WTC11 (cell line): ENCODE measurements around the gene NUP85. TPM values are rescaled to one million over a fixed set of nuclear protein-coding genes. Genes with fewer than 3 reads are reported as not detected.
"Not testable (repeated sequence)": the region's sequence is repeated elsewhere in the genome, so short reads cannot be mapped to it uniquely, and the experiment has no call there.

Experiments used
- ATAC-seq: fragments of 200-7000 bp; cut with Tn5 transposase; 2 replicates; pipeline ENCODE4 v1.10.0; 2021; ENCODE audit warnings: mild to moderate bottlenecking, moderate library complexity
- CTCF ChIA-PET: fragments of 300-600 bp; sonication (Branson Sonifier 250); formaldehyde crosslinking; loops from one replicate; lab custom pipeline; 2021; ENCODE audit warnings: antibody characterized with exemption; lab: Charles Lee
- POLR2A ChIA-PET: fragments of 350-600 bp; sonication (Branson Sonifier 250); formaldehyde crosslinking; loops from one replicate; lab custom pipeline; 2021; ENCODE audit warnings: antibody characterized with exemption; lab: Charles Lee
- DNase-seq: peaks from one replicate; pipeline ENCODE4 v3.0.0; 2021; ENCODE audit warnings: low spot score
- H3K27ac Mint-ChIP-seq: 2 replicates; pipeline ENCODE4 v1.8.0; 2021; ENCODE audit warnings: mixed read lengths
- H3K27me3 Mint-ChIP-seq: 2 replicates; pipeline ENCODE4 v1.8.0; 2021; ENCODE audit warnings: low read depth, mild to moderate bottlenecking, moderate library complexity, mixed read lengths
- H3K36me3 Mint-ChIP-seq: 2 replicates; pipeline ENCODE4 v1.8.0; 2021; ENCODE audit warnings: mixed read lengths
- H3K4me1 Mint-ChIP-seq: 2 replicates; pipeline ENCODE4 v1.8.0; 2022; ENCODE audit warnings: mixed read lengths
- H3K4me3 Mint-ChIP-seq: 2 replicates; pipeline ENCODE4 v1.8.0; 2021; ENCODE audit warnings: mild to moderate bottlenecking, moderate library complexity, mixed read lengths
- H3K9me3 Mint-ChIP-seq: 2 replicates; pipeline ENCODE4 v1.8.0; 2021; ENCODE audit warnings: mixed read lengths
- CBFB ChIP-seq: sonication (generic); formaldehyde crosslinking; IDR thresholded peaks from 2 replicates; pipeline ENCODE4 v1.8.1; 2022; ENCODE audit warnings: mild to moderate bottlenecking, low read depth, missing genetic modification reagents
- EMX1 ChIP-seq: fragments of 250-450 bp; sonication (Bioruptor Pico); IDR thresholded peaks from 2 replicates; pipeline ENCODE4 v1.8.0; 2021; ENCODE audit warnings: mild to moderate bottlenecking
- HMGA2 ChIP-seq: fragments of 250-450 bp; sonication (Bioruptor Pico); IDR thresholded peaks from 2 replicates; pipeline ENCODE4 v1.4.0; 2021; ENCODE audit warnings: mild to moderate bottlenecking, moderate library complexity
- MAX ChIP-seq: sonication (generic); formaldehyde crosslinking; IDR thresholded peaks from 2 replicates; pipeline ENCODE4 v1.8.0; 2022; ENCODE audit warnings: mild to moderate bottlenecking, missing genetic modification reagents
- MYBL2 ChIP-seq: sonication (generic); formaldehyde crosslinking; IDR thresholded peaks from 2 replicates; pipeline ENCODE4 v1.8.1; 2023; ENCODE audit warnings: mild to moderate bottlenecking, moderate library complexity, missing genetic modification reagents
- NR2C2 ChIP-seq: sonication (generic); formaldehyde crosslinking; IDR thresholded peaks from 2 replicates; pipeline ENCODE4 v1.8.0; 2022; ENCODE audit warnings: mild to moderate bottlenecking, missing genetic modification reagents
- OVOL2 ChIP-seq: fragments of 250-450 bp; sonication (Bioruptor Pico); IDR thresholded peaks from 2 replicates; pipeline ENCODE4 v1.9.0; 2021; ENCODE audit warnings: mild to moderate bottlenecking, borderline replicate concordance
- SMAD3 ChIP-seq: sonication (generic); formaldehyde crosslinking; IDR thresholded peaks from 2 replicates; pipeline ENCODE4 v1.8.0; 2022; ENCODE audit warnings: missing genetic modification reagents, mild to moderate bottlenecking, borderline replicate concordance
- SP1 ChIP-seq: sonication (generic); formaldehyde crosslinking; conservative IDR thresholded peaks from 2 replicates; pipeline ENCODE4 v1.8.1; 2022; ENCODE audit warnings: missing genetic modification reagents
- TCF7 ChIP-seq: sonication (generic); formaldehyde crosslinking; IDR thresholded peaks from 2 replicates; pipeline ENCODE4 v1.8.0; 2022; ENCODE audit warnings: mild to moderate bottlenecking, low read depth, missing genetic modification reagents, moderate library complexity
- ZNF121 ChIP-seq: sonication (generic); formaldehyde crosslinking; IDR thresholded peaks from 2 replicates; pipeline ENCODE4 v1.8.0; 2023; ENCODE audit warnings: missing genetic modification reagents
- ZNF138 ChIP-seq: sonication (generic); formaldehyde crosslinking; conservative IDR thresholded peaks from 2 replicates; pipeline ENCODE4 v1.8.1; 2022; ENCODE audit warnings: mild to moderate bottlenecking, moderate library complexity, missing genetic modification reagents
- ZNF219 ChIP-seq: sonication (generic); formaldehyde crosslinking; IDR thresholded peaks from 2 replicates; pipeline ENCODE4 v1.8.0; 2023; ENCODE audit warnings: missing genetic modification reagents, mild to moderate bottlenecking, borderline replicate concordance
- ZNF232 ChIP-seq: sonication (generic); formaldehyde crosslinking; IDR thresholded peaks from 2 replicates; pipeline ENCODE4 v1.8.0; 2022; ENCODE audit warnings: mild to moderate bottlenecking, missing genetic modification reagents
- ZNF263 ChIP-seq: sonication (generic); formaldehyde crosslinking; IDR thresholded peaks from 2 replicates; pipeline ENCODE4 v1.8.1; 2022; ENCODE audit warnings: low read depth, mild to moderate bottlenecking, moderate library complexity, missing genetic modification reagents
- ZNF317 ChIP-seq: sonication (generic); formaldehyde crosslinking; IDR thresholded peaks from 2 replicates; pipeline ENCODE4 v1.8.1; 2023; ENCODE audit warnings: low read depth, mild to moderate bottlenecking, moderate library complexity, missing genetic modification reagents, borderline replicate concordance
- total RNA-seq: library from RNA; stranded (reverse); gene quantifications from 3 replicates; pipeline ENCODE4 v1.2.3, GENCODE V29; 2021
- TF ChIP-seq, protein P1 (sequence below): fragments of 250-450 bp; sonication (Bioruptor Pico); conservative IDR thresholded peaks from 2 replicates; pipeline ENCODE4 v1.9.0; 2021; ENCODE audit warnings: mild to moderate bottlenecking
- TF ChIP-seq, protein P2 (sequence below): sonication (generic); formaldehyde crosslinking; conservative IDR thresholded peaks from 2 replicates; pipeline ENCODE4 v1.8.1; 2022; ENCODE audit warnings: mild to moderate bottlenecking, missing genetic modification reagents
- TF ChIP-seq, protein P3 (sequence below): sonication (generic); formaldehyde crosslinking; IDR thresholded peaks from 2 replicates; pipeline ENCODE4 v1.8.0; 2022; ENCODE audit warnings: mild to moderate bottlenecking, missing genetic modification reagents

Gene NUP85
- total RNA-seq, 1 experiment from 2014 or later: 109 TPM

DNA sequence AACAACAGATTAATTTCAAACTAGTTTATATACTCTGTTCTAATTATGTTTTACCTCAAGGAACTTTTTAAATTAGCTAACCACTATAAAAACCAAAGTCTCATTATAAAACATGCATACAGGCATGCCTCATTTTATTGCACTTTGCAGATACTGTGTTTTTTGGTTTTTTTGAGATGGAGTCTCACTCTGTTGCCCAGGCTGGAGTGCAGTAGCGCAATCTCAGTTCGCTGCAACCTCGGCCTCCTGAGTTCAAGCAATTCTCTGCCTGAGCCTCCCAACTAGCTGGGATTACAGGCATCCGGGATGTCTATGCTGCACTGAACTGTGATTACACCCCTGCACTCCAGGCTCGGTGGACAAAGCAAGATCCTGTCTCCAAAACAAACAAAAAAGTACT lies 42.4 kb upstream of the NUP85 start:
- H3K36me3 Mint-ChIP-seq: peaks cover 27% of the 10 kb centered on the region
- ChIA-PET CTCF (interaction anchor here (1.0 to 1.6 kb wide), 2 partner anchors 9 to 33 kb away, joined by 3 to 7 read pairs; no protein-coding TSS in a partner anchor), POLR2A (interaction anchor here (0.6 kb wide), 2 partner anchors 84 to 258 kb away, joined by 3 to 5 read pairs; no protein-coding TSS in a partner anchor)
- ATAC-seq: no peak
- no peak overlapping the region for H3K27ac Mint-ChIP-seq
- H3K27me3 Mint-ChIP-seq: no peaks in the 10 kb centered on the region
- DNase-seq: no peak
- no peak overlapping the region for H3K4me3 Mint-ChIP-seq
- H3K9me3 Mint-ChIP-seq: no peaks in the 10 kb centered on the region
- TF ChIP-seq, protein P1, sequence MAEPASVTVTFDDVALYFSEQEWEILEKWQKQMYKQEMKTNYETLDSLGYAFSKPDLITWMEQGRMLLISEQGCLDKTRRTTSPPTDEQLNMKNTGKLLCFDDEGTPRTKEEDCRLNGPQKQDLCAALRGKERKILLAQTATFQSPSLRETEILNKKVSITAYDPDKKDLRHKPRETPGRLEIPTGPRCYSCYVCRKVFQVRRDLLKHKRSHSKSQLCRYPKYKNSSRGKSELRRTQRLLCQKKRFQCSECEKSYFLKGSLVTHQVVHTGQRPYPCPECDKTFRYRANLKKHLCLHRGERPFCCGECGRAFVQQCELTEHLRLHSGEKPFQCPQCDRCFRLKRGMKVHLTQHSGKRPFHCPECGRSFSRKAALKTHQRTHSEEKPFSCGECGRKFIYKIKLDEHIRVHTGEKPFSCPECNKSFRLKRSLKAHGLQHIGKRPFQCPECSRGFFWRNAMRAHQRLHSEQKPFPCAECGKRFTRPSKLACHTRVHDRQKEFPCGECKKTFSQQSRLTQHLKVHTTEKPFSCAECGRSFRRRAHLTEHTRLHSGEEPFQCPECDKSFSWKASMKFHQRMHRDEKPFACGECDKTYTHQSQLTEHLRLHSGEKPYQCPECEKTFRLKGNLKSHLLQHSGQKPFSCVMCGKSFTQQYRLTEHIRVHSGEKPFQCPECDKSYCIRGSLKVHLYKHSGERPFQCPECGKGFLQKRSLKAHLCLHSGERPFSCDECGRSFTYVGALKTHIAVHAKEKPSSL (CRISPR knock-in tag): no peak
- no peak for TF ChIP-seq TCF7
- TF ChIP-seq, protein P2, sequence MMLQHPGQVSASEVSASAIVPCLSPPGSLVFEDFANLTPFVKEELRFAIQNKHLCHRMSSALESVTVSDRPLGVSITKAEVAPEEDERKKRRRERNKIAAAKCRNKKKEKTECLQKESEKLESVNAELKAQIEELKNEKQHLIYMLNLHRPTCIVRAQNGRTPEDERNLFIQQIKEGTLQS (CRISPR knock-in tag): no peak
- no peak for TF ChIP-seq ZNF219 (CRISPR knock-in tag)
- TF ChIP-seq EMX1: no peak
- no peak for TF ChIP-seq ZNF232 (CRISPR knock-in tag)
- no peak for TF ChIP-seq MAX (CRISPR knock-in tag)
- peak; percentile 55; the same call in 1 of the 2 replicates for TF ChIP-seq ZNF121 (CRISPR knock-in tag)
- TF ChIP-seq CBFB (CRISPR knock-in tag): no peak
- H3K4me1 Mint-ChIP-seq: 0 out of 2 replicates have a peak, but pooled peaks cover 2% of the 10 kb centered on the region

- H3K4me3 Mint-ChIP-seq, H3K27ac Mint-ChIP-seq, DNase-seq, H3K27me3 Mint-ChIP-seq, POLR2A ChIA-PET, H3K4me1 Mint-ChIP-seq, H3K9me3 Mint-ChIP-seq, ATAC-seq: not testable (repeated sequence)
- H3K36me3 Mint-ChIP-seq: peaks cover 36% of the 10 kb centered on the region
- CTCF ChIA-PET: interaction anchor here (0.6 to 0.9 kb wide), 2 partner anchors 110 to 516 kb away, joined by 3 to 4 read pairs; no protein-coding TSS in a partner anchor
These were observed 40.9 kb upstream of the NUP85 start for GRCh38 chr17:75164606-75165005.

DNA sequence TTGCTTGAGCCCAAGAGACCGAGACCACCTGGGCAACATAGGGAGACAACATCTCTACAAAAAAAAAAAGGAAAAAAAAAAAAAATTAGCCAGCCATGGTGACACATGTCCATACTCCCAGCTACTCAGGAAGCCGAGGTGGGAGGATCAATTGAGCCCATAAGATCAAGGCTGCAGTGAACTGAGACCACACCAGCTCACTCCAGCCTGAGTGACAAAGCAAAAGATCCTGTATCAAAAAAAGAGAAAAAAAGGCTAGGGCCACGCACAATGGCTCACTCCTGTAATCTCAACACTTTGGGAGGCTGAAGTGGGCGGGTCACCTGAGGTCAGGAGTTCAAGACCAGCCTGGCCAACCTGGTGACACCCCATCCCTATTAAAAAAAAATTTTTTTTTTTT lies 36.5 kb upstream of the NUP85 start:
- ChIA-PET POLR2A (interaction anchor here (0.8 kb wide), 1 partner anchor 14 kb away, joined by 3 read pairs; no protein-coding TSS in a partner anchor), CTCF (interaction anchor here (0.6 kb wide), 2 partner anchors 41 to 111 kb away, joined by 3 read pairs; no protein-coding TSS in a partner anchor)
- H3K27ac Mint-ChIP-seq: no peak overlapping the region
- DNase-seq (no peak), ATAC-seq (no peak)
- TF ChIP-seq, protein P3, sequence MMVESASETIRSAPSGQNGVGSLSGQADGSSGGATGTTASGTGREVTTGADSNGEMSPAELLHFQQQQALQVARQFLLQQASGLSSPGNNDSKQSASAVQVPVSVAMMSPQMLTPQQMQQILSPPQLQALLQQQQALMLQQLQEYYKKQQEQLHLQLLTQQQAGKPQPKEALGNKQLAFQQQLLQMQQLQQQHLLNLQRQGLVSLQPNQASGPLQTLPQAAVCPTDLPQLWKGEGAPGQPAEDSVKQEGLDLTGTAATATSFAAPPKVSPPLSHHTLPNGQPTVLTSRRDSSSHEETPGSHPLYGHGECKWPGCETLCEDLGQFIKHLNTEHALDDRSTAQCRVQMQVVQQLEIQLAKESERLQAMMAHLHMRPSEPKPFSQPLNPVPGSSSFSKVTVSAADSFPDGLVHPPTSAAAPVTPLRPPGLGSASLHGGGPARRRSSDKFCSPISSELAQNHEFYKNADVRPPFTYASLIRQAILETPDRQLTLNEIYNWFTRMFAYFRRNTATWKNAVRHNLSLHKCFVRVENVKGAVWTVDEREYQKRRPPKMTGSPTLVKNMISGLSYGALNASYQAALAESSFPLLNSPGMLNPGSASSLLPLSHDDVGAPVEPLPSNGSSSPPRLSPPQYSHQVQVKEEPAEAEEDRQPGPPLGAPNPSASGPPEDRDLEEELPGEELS (CRISPR knock-in tag): no peak
- no peak for TF ChIP-seq MYBL2
- TF ChIP-seq SMAD3 (CRISPR knock-in tag): no peak
- no peak for TF ChIP-seq OVOL2 (CRISPR knock-in tag)
- TF ChIP-seq ZNF138 (CRISPR knock-in tag): no peak
- TF ChIP-seq HMGA2: no peak
- no peak for TF ChIP-seq ZNF317 (CRISPR knock-in tag)
- no peak for TF ChIP-seq SP1 (CRISPR knock-in tag)
- no peak for TF ChIP-seq TCF7
- TF ChIP-seq, protein P2 (CRISPR knock-in tag): no peak
- TF ChIP-seq ZNF263 (CRISPR knock-in tag): no peak
- no peak for TF ChIP-seq NR2C2
- no peaks in the 10 kb centered on the region for H3K27me3 Mint-ChIP-seq
- H3K36me3 Mint-ChIP-seq: peaks cover 52% of the 10 kb centered on the region
- H3K4me1 Mint-ChIP-seq: no peaks in the 10 kb centered on the region
- no peak overlapping the region for H3K4me3 Mint-ChIP-seq
- H3K9me3 Mint-ChIP-seq: no peaks in the 10 kb centered on the region
